NB4 (cell line): ENCODE data around the gene SPARC.

Source experiments
- DNase-seq: peaks from one replicate; pipeline ENCODE4 v3.0.0; 2010; ENCODE audit warnings: low read depth
- H3K4me3 ChIP-seq: one replicate; pipeline ENCODE4 v1.5.1; 2011; ENCODE audit warnings: mild to moderate bottlenecking, low read depth, low read length, moderate library complexity
- MYC ChIP-seq: IDR thresholded peaks from 2 replicates; pipeline ENCODE4 v1.6.1; 2011; ENCODE audit warnings: low read depth, low read length
- POLR2A ChIP-seq: IDR thresholded peaks from 2 replicates; pipeline ENCODE4 v1.6.1; 2011; ENCODE audit warnings: mild to moderate bottlenecking; ENCODE audit not compliant: insufficient read length; ENCODE audit errors: extremely low read depth
- TF ChIP-seq, protein P1 (sequence below): IDR thresholded peaks from one replicate; pipeline ENCODE4 v1.5.1; 2012; ENCODE audit warnings: low read depth, low read length
- TF ChIP-seq, protein P2 (sequence below): IDR thresholded peaks from 2 replicates; pipeline ENCODE4 v1.6.1; 2011; ENCODE audit warnings: low read depth, low read length

SPARC gene

DNA sequence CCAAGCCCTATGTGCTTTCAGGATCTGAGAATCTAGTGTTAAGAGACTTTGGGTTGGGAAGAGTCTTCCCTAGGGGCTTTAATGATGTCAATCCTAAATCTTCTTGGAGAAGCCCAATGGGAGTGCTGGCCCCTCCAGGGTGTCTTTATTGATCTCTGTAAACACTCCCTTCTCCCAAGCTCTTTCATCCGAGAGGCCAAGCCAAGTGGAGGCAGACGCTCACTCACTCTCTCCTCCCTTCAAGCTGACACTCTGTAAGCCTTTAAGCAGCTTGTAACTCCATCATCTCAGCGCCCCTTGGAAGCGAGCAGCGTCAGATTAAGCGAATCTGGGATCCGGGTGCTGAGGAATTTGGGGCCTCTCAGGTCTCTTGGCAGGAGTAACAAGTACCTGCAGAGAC lies 37.7 kb downstream of the SPARC start:
- no peak for TF ChIP-seq POLR2A
- no peak for TF ChIP-seq MYC
- TF ChIP-seq, protein P1, sequence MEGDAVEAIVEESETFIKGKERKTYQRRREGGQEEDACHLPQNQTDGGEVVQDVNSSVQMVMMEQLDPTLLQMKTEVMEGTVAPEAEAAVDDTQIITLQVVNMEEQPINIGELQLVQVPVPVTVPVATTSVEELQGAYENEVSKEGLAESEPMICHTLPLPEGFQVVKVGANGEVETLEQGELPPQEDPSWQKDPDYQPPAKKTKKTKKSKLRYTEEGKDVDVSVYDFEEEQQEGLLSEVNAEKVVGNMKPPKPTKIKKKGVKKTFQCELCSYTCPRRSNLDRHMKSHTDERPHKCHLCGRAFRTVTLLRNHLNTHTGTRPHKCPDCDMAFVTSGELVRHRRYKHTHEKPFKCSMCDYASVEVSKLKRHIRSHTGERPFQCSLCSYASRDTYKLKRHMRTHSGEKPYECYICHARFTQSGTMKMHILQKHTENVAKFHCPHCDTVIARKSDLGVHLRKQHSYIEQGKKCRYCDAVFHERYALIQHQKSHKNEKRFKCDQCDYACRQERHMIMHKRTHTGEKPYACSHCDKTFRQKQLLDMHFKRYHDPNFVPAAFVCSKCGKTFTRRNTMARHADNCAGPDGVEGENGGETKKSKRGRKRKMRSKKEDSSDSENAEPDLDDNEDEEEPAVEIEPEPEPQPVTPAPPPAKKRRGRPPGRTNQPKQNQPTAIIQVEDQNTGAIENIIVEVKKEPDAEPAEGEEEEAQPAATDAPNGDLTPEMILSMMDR: no peak
- TF ChIP-seq, protein P2, sequence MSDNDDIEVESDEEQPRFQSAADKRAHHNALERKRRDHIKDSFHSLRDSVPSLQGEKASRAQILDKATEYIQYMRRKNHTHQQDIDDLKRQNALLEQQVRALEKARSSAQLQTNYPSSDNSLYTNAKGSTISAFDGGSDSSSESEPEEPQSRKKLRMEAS: no peak
- DNase-seq: no peak
- no peak overlapping the region for H3K4me3 ChIP-seq

DNA sequence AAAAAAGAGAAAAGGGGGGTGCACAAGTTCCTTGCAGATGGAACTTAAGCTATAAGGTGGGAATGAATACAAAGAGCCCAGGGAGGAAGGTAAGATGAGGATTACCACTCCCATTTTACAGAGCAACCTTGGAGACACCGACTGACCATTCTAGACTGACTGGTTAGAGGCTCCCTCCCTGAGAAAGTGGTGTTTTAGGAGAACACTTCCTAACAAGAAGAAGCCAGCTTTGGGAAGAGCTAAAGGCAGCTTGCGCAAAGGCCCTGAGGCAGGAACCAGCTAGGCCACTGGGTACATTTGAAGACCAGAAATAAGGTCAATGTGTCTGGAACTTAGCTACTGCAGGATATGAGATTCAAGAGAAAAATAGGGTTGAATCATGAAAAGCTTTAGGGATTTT lies 38.6 kb downstream of the SPARC start:
- TF ChIP-seq MYC (no peak), POLR2A (no peak)
- TF ChIP-seq, protein P1: no peak
- TF ChIP-seq, protein P2: no peak
- no peak overlapping the region for H3K4me3 ChIP-seq
- DNase-seq: no peak

DNA sequence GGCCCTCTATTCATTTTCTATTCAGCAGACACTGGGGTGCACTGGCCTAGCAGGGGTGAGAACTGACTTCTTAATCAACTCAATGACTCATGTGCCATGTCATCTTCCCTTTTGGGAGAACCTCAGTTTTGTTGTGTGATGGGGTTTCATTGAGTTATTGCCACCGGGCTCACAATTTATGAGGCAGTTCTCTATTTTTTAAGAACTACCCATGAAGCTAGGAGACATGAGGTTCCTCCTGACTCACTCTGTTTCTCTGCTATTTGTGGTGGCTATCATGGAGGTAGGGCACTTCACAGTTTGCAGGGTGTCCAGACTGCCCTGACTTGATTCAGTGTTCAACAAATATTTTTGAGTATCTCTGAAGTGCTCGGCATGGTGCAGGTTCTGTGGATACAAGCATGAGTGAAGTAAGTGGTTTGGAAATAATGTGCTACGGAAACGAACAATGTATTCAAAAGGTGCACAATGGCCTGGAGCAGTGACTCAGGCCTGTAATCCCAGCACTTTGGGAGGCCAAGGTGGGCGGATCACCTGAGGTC lies 39.3 kb downstream of the SPARC start:
- peak; percentile 48 for DNase-seq
- no peak overlapping the region for H3K4me3 ChIP-seq
- TF ChIP-seq POLR2A: no peak
- no peak for TF ChIP-seq MYC
- TF ChIP-seq, protein P2: no peak
- TF ChIP-seq, protein P1: no peak

DNA sequence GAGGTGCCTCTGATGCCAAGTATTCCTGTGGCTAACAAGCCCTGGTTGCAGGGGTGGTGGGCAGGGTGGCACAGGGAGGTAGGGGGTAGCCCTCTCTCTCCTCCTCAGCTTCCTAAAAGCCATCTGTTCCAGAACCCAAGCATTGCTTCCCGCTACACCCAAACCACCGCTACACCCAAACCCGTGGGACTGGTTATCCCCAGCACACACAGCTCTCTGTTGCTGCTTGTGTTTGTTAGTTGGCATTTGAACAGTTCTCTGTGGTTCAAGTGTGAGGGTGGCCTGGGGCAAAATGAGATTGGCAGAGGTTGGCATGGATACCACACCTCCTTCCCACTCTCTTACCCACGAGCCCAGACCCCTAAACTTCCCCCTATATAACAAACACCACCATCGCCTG lies 40.4 kb downstream of the SPARC start:
- H3K4me3 ChIP-seq: no peak overlapping the region
- no peak for DNase-seq
- TF ChIP-seq, protein P1: no peak
- TF ChIP-seq, protein P2: no peak
- TF ChIP-seq POLR2A (no peak), MYC (no peak)

DNA sequence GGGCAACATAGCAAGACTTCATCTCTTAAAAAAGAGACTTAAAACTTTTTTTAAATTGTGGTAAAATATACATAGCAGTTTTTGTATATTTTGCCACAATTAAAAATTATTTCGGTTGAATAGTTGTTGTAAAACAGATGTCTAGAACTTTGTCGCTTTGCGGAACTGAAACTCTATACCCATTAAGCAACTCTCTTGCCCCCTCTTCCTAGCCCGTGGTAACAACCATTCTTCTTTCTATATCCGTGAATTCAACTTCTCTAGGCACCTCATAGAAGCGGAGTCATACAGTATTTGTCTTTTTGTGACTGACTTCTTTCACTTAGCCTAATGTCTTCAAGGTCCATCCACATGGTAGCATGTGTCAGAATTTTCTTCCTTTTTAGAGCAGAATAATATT lies 43.3 kb downstream of the SPARC start:
- no peak for TF ChIP-seq MYC
- TF ChIP-seq, protein P1: no peak
- no peak for TF ChIP-seq POLR2A
- TF ChIP-seq, protein P2: no peak
- no peak for DNase-seq
- no peak overlapping the region for H3K4me3 ChIP-seq
